RPMI8226 (cell line): ENCODE data around the gene MPPED2.

Experiments
- DNase-seq: peaks from one replicate; pipeline ENCODE4 v3.0.0-alpha.2; 2015

MPPED2 gene

DNA sequence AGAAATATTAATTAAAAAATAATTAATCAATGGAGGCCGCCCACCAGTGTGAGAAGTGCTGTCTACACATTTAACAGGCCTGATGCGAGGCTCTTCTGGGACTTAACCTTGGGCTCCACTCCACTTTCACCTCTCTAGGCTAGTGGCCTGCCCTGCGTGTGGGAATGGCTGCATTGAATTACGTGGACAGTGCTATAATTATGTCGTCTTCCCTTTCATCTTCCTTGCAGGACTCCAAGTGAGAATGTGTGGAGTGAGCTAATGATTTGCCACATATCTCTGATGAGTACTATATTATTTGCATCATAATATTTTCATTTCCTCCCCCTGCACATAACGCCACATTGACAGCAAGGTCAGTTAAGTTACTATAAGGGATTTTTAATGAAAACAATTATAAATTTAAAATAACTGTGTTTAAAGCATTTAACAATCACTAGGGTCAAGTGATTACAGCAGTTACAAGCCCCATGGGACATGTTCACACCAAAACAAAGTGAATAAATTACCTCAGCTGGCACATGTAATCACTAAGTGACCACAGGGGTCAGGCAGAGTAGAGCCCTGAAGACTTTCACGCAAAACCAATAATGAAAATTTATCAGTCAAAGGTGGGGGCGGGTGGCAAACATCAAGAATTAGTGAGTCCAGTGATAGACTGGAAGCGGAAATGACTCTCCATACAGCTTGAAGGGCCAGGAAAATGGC, 63.5 kb downstream of the MPPED2 start:
- DNase-seq = no peak

DNA sequence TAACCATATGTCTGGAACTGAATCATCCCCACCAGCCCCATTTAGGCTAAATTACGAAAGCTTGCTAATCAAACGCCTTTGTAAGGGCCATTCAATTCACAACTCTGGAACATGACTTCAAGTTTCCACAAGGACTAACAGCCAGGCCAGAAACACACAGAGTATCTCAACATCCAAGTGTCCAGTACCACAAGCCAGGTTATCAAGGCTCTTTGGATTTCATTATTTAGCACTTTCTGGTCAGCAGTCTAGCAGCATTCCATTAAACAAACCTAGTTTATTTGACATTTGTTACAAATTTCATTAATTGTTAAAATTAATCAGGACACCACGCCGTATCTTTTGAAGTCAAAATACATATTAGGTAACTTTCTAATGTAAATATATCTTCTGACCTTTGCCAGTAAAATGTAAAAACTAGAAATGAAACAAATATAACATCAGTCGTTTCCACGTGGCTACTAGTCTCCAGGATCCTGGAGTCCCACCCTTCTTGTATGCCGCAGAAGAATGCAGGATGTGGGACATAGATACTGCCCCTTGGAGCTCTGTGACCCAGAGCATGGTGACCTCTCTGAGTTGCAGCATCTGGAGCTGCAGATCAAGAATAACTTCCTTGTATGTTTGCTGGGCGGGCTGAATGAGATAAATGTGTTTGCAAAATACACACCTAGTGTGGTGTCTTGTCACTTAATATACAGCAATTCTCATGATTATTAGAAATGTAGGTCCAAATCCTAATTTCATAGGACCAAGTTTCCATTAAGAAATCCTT, 64.7 kb downstream of the MPPED2 start:
- no peak for DNase-seq

DNA sequence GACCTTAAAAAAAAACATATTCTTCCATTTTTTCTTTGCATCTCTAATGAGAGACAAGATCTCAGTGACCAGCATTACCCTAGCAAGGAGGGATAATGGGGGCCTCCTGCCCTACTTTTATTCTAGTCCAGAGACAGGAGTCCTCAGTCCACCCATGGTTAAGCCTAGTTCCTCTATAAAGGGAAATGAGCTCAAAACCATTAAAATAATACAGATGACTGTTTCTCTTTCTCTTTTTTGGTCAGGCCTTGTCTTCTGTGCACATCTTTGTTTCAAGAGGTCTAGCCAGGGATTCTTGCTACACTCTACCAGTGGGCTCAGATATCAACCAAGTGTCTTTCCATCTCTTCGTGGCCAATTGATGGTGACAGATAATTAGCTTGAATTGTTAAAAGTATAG, 73.1 kb downstream of the MPPED2 start:
- no peak for DNase-seq

DNA sequence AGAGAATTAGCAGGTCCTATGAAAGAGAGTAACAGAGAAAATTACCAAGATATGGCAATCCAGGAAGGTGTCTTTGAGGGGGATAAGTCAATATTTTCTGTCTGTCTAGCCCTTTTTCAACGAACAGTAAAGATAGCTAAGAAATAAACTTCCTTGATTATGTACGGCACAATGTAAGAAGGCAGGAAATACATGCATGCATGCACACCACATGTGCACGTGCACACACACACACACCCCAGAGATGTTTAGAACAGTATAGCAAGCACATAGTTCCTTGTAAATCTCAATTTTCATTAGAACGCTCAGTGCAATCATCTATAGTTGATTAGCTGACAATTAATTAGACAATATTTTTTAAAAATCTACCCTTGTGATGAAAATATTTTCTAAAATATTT, 74.7 kb downstream of the MPPED2 start:
- no peak for DNase-seq

DNA sequence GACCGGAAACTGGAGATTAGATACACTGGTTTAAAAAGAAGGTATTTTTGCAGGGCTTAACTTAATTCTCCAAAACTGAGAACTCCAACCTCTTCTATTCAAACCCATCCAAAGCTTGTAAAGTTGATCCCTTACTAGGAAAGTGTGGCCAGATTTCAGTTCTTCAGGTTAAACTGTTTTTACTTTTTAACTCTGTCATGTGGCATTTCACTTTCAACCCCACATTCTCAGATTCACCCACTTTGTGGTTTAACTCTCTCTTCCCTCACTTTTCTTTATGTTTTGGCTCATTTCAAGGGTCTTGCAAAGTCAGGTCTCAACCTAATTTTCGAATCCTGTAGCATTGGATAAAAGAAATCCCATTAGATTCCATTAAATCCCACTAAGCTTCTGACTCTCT, 75.4 kb downstream of the MPPED2 start:
- no peak for DNase-seq

DNA sequence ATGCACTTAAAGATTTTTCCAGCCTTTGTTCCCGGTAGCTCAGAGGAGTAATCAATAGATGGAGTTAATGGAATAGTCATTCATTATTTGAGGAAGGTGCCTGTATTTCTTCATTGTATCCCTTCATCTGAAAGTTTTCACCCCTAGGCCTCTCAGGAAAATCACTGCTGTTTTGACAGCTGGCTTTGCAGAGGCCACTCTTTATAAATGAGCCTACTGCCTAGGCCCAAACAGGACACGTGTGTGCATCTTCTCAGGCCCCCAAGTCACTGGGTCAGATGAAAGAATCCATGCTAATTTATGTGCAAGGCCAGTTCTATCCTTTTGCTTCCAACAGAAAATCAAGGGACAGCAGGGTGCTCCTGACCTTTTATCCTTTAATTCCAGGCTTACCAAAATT, 76.8 kb downstream of the MPPED2 start:
- no peak for DNase-seq

DNA sequence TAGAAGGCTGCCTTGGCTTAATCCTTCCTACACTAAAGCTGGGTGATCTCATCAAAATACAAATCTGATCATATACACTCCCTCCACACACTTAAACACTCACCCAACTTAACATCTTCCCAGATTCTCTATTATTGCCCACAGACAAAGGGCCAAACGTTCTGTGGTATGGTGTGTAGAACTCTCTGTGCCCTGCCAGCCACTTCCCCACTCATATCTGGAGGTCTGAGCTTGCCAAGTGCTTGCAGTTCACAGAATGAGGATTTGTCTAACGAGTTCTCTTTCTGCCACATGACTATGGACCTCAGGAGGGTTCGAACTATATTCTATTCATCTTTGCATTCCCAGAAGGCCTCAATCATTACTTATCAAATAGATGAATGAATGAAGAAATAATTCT, 77.6 kb downstream of the MPPED2 start:
- no peak for DNase-seq

DNA sequence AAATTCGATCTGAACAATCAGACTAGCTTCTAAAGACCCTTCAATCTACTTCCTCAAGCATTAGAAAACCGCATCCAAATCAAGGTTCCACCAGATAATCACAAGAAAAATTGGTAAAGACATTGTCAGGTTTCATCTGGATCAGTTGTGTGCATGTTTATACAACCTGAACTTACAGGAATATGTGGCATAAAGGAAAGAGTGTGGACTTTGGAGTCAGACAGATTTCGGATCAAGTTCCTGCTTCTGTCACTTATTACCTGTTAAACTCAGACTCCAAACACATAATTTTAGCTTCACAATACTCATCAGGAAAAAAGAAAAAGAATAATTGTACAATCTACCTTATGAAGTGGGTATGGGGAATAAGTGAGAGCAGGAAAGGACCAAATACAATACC, 80.5 kb downstream of the MPPED2 start:
- no peak for DNase-seq

DNA sequence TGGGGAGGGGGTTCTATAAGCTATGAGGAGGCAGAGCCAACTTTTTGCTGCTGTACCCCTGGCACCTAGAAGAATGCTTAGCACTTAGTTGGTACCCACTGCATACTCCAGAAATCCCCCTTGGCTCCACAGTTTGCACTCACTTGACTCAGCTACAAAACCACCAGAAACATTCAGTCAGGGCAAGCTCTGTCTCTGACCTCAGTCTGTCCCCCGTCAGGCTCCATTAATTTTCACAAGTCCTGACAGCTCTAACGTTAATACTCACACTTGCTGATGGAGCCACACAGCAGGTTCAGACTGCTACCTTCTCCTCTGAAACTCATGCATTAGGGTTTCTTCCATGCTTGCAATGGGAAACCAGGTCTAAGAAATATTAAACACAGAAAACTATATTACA, 81.7 kb downstream of the MPPED2 start:
- no peak for DNase-seq

DNA sequence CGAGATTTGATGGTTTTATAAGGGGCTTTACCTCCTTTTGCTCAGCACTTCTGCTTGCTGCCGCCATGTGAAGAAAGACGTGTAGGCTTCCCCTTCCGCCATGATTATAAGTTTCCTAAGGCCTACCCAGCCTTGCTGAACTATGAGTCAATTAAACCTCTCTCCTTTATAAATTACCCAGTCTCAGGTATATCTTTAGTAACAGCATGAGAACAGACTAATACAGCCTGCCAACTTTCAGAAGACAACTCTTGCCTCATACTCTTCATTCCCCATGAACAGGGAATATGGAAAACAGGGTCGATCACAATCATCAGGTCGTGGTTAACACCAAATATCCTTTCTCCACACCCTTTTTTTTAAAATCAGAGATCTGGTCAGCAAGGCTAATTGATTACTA, 83.0 kb downstream of the MPPED2 start:
- no peak for DNase-seq

DNA sequence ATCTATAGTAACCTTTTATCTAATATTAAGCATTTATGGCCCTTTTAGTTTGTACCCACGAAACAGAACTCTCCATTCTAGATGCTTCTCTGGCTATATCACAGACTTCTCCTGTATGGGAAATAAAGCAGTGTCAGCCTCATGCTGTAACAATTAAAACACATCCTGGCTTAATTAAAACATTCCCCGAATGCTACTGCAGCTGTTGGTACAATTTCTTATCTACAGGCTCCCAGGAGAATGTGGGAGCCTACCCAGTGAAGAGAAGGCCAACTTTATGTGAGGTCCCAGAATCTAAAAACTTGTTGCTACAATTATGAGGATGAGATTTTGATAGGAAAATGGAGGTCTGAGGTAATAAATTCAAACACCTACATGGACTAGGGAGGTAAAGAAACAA, 83.8 kb downstream of the MPPED2 start:
- no peak for DNase-seq

DNA sequence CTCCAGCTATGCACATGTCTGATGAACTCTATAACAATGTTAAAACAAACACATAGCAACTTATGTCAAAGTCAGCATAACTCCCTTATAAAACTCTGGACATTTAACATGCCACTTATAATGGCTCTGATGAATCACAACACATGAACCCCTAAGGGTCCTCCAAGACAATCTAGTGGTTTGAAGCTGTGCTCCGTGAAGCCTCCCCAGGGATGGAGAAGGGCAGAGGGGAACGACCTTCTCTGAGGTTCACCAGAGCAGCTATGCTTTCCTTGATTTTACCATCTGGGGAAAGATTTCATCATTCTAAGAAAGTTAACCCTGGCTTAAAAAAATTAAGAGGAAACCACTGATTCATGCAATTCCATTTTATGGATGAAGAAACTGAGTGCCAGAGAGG, 84.4 kb downstream of the MPPED2 start:
- no peak for DNase-seq

DNA sequence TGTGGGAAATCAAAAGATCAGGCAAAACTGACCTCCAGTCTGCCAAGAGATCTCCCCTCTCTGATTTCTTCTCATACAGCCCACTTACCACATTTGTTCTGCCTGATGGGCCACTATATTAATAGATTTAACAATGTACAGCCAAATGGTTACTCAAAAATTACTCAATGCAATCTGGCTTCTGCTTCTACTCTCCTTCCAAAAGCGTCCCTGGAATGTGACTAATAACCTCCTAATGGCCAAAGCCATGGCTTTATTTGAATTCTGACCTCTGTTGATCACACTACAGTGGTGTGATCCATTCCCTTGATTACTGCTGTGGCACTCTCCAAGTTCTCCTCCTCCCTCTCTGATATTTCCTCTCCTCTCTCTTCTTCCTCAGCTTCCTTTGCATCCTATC, 86.2 kb downstream of the MPPED2 start:
- no peak for DNase-seq

DNA sequence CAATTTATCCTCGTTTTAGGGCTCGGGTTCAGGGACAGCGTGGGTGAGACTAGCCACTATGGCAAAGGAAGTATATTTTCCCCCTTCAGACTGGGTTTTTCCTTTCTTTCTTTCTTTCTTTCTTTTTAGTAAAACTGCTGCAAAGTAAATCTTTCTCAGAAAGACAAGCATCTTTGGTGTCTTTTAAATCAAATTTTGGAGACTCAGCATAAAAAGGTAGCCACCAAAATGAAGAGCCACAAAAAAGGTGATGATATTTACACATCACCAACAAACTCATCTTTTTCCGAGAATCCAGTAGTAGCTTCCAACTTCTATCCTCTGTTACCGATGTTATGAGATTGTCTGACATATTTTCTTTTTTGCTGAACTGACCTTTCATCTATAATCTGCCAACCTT, 88.6 kb downstream of the MPPED2 start:
- DNase-seq = no peak

DNA sequence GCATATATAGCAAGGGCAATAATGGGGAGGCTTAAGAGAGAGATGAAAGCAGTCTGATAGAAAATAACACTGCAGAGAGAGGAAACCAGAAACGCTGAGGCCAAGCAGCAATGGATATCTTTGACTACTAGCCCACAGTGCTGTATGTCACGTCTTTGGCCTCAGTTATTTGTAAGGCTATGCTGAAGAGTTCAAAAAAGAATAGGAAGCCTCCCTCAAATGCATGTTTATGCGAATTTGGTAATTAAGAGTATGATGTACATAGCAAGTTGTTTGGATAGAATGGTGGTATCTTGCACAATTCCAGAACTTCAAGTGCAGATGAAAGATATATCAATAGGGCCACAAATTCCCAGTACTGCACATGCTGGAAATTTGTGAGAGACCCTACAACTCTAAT, 89.2 kb downstream of the MPPED2 start:
- no peak for DNase-seq

DNA sequence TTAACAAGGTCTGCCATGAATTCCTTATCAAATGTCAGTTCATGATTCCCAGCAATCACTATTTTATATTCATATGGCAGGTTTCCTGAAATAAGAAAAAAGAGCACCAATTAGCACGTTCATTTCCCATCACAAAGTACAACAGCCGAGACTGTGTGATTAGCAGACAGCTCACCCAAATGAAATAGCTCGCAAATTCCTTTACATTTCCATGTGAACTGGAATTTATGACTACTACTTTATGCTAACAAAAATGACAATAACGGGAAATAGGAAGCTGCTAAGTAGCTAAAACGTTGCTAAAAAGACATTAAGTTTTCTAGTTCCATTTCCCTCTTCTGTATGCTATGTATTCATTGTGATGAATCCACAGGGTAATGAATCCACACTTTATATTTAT, 90.7 kb downstream of the MPPED2 start:
- DNase-seq = no peak

DNA sequence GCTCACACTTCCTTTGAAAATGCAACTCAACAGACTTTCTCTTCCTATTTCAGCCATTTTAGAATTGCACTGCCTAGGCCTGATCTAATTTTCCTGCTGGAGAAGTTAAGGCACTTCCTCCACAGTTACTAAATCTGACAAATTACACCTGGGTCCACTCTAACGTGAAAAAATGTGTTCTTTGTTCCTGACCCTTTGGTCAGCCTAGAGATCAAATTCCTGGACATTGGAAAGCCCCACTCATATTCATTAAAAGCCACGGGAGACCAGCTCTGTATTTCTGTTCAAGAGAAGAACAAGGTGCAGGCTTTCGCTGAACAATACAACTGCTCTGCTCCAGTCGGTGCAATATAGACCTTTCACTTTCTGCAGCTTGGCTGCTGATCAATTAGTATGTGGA, 96.6 kb downstream of the MPPED2 start:
- no peak for DNase-seq

DNA sequence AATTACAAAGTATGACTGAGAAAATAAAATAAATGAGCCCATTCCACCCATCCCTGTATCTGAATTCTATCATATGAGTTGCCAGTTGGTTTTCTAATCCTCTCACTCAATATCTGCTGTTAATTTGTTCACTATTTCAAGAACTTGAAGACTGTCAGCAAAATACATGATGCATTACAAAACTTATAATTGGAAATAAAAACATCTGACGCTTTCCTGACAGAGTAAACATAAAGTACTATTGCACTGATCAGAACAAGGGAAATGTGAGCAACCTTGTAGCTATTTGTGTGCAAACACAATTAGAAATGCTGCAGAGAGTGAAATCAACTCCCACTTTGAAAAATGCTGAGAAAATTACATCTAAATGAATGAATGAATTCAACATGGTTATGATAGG, 97.1 kb downstream of the MPPED2 start:
- DNase-seq = no peak

DNA sequence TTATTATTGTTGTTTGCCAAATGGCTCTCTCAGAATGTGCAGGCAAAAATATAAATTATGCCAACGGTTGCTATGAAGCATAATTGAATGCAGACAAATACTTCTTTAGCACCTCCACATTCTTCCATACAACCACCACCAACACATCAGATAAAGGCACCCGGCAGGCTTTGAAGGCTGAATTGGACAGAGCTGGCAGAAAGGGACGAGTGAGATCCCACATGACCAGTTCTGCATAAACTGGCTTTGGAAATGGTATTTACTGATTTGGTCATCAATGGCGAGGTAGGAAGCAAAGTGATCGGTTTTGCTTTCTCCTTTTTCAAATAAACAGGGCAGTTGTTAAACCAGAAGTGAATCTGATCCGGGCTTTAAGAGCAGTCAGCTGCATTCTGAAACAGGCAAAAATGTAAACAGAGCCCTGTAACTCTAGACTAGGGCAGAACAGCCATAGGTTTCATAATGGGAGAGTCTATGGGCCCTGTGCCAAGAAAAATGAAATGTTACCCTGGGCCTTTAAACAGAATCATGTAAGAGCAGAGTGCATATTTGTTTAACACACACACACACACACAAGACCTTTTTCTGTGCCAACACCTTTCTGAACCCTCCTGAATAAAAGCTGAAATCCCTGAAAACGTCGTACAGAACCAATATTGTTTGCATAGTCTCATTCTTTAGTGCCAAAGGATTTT, 97.7 kb downstream of the MPPED2 start:
- peak; percentile 49 for DNase-seq

DNA sequence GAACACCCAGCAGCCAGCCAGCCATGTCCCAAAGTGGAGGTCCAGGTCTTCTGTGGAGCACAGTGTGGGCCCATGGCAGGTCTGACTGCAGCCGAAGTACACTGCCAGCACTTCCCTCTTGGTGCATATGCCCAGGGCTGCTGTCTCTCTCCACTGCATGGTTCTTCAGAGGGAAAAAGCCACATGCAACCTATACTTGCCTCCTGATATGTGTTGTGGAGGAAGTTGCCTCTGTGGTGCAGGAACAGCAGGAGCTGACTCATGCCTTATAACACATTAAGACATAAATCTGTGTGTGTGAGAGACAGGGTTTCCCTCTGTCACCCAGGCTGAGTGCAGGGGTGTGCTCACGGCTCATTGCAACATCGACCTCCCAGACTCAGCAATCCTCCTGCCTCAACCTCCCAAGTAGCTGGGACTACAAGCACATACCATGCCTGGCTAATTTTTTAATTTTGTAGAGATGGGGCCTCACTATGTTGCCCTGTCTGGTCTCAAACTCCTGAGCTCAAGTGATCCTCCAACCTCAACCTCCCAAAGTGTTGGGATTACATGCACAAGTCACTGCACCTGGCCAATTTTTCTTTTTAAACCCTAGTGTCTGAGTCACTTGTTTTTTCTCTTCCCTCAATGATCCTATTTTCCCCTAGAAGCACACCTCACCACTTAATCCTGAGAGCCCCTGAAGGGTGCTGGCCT, 98.8 kb downstream of the MPPED2 start:
- DNase-seq = no peak

DNA sequence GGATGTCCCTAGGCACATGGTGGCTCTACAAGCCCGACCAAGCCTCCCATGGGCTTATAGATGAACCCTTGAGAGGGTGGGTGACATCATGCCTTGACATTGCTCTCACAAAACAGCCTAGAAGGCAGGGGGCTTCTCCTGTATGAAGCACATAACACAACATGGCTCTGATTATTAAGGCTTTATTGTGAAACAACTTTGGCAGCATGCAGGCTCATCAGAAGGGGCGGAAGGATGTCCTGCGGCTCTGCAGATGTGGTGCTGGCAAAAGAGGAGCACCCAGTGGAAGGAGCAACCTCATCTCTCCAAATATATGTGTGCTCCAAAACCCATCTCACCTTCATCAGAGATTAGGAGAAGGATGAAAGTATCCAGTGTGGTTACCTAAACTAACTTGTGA, 100.4 kb downstream of the MPPED2 start:
- DNase-seq = no peak

DNA sequence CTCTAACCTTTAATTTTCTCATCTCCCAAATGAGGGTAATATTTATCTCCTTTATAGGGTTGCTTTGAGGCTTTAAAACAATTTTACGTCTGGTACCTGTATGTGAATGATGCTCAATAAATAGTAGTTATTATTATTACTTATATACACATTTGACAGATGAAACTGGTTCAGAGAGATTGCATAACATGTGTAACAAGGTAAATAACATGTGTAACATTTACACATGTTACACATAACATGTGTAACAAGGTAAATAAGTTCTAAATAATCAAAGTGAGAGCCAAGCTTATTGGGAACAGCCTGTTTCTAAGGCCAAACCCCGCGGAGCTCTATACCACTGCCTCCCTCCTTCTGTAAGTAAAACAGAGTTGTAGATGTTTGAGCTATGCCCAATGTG, 100.9 kb downstream of the MPPED2 start:
- no peak for DNase-seq

DNA sequence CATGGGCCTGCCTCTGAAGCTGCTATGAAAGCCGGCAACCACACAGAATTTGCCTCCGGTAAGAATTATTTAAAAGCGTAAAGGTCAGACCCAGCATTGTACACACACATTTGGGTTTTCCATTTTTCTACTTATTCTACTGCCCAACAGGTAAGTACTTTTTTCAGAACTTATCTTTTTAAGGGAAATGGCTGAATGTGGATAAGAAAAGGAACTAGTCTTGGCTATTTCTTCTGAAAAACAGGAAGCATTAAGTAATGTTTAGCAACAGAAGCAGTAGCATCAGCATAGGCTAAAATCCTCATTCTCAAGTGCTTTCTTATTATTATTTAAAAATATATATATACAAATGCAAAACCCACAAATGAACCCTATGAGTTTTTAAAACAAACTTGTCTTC, 103.1 kb downstream of the MPPED2 start:
- no peak for DNase-seq

DNA sequence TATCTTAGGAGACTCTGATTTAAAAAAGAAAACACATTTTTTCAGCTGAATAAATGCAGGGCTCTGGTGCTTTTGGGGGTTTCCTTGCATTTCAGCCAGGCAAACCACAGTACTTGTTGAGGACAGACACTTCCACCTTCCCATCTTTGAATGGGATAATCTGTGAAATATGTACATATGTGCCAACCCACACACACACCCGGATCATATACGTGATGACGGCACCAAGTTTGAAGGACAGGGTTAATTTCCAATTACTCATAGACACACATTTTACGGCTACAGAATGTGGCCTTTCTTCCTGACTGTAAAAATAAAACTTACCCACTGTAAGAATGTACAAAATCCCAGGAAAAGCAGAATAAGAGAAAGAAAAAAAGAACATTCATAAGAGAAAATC, 104.4 kb downstream of the MPPED2 start:
- no peak for DNase-seq
